HG03342 (cell line): Measurements from ENCODE around the gene AIRE.

Experiments
- ATAC-seq: cut with Tn5 transposase; IDR thresholded peaks from one replicate; pipeline ENCODE4 v1.9.1; 2021; ENCODE audit warnings: mild to moderate bottlenecking, moderate library complexity; ENCODE audit not compliant: unreplicated experiment

Gene AIRE

DNA sequence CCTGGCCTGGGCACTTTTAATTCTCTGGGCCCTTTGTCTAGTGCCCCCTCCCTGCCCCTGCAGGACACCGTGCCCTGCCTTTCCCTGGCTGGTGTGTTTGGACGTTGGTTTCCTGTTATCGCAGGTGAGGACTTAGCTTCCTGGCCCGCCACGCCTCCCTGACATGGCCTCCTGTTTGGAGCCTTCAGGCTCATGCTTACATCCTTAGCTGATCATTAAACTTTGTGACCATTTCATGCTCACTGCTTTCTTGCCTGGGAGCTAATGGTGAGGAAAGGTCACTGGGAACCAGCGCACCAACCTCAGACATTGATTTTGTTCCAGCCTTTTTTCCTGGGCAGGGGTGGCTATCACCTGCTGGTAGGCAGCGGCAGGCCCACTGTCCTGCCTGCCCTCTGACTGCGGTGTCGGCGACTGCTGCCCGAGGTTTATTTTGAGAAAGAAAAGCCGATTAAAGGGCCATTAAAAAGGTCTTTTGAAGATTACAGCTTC lies 17.9 kb downstream of the AIRE start:
- no peak for ATAC-seq

DNA sequence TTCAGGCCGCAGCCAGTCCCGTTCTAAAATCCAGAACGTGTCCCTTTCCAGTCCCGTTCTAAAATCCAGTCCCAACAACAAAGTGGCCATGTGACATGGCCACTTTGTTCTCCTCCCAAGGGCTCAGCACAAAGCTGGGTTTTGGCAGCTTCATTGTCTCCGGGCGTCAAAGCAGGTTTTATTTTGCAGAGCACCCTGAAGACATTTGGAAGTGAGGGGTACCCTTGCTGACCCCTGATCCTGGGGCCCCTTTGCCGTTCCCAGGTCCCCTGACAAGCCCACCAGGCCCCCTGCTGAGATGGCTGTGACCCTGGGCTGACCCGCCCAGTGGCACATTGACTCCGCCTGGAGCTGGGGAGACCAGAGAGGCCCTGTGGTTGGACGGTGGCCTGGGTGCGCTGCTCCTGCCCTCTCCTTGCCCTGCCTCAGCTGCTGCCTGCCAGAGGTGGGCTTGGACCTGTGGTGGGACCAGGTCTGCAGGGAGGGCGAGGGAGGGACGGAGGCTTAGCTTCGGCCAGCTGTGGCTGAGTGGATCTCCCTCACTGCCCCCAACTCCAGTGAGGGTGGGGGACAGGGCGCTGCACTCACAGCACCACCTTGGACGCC lies 18.4 kb downstream of the AIRE start:
- ATAC-seq, result no peak

DNA sequence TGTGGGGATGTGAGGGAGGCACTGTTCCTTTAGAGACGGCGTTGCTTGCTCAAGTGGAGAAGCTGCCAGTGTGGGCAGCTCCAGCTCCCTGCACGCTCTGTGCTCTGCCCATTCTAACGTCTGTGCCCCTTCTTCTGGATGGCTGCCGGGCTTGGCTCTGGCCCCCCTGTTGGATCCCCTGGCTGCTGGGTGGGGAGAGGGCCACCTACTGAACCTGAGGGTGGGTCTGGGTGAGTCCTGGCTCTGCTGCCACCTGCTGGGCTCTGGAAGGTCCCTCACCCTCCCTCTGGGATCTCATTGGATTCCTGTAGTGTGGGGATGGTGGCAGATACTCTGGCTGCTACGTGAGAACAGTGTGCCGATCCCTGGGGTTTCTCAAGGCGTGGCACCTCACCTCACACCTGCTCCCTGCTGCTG lies 19.2 kb downstream of the AIRE start:
- ATAC-seq, result no peak

DNA sequence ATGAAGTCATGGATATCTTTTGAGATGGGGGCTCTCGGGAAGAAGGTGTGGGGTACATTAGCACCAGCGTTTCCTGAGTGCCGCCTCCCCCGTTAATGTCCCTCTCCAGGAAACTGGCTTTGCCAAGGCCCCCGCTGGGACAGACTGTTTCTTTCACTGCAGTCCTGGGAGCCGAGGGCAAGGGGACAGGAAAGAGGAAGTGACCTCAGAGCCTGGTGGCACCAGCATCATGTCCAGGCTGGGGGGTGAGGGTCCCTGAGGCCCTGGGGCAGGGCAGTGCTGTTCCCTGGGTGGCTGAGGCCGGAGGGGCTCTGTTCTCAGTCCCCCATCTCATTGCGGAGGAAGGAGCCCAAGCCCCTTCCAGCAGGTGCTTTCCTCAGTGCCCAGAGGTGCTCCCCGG lies 20.0 kb downstream of the AIRE start:
- no peak for ATAC-seq

DNA sequence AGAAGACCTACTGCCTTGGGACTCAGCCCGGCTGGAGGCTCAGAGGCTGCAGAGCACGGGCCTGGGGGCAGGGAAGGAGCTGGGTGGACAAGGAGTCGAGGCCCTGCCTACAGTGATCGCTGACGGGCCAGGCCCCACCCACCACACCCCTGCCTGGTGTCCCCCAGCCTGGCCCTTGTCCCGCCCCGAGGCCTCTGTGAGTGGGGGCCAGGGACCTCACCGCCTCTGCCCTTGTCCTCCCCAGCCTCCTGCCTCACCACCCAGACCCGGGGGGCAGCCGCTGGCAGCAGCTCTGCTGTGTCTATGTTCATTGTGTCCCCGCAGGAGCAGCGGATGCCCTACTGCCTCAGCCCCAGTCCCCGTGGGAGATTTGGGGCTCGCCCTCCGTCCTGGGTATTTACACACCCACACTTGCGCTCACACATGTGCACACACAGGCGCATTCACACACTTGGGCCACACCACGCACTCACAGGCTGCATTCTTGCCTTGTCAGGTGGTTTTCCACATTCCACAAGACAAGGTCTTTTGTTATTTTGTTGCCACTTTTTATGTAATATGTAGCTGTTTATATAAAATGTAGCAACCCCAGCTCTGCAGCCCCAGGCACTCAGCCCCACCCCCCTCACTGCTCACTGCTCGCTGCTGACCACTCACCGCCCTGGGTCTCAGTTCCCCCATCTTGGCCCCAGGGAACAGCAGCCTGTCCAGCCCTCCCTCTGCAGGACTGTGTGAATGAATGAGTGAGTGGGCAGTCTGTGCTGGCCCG lies 21.4 kb downstream of the AIRE start:
- ATAC-seq, result no peak

DNA sequence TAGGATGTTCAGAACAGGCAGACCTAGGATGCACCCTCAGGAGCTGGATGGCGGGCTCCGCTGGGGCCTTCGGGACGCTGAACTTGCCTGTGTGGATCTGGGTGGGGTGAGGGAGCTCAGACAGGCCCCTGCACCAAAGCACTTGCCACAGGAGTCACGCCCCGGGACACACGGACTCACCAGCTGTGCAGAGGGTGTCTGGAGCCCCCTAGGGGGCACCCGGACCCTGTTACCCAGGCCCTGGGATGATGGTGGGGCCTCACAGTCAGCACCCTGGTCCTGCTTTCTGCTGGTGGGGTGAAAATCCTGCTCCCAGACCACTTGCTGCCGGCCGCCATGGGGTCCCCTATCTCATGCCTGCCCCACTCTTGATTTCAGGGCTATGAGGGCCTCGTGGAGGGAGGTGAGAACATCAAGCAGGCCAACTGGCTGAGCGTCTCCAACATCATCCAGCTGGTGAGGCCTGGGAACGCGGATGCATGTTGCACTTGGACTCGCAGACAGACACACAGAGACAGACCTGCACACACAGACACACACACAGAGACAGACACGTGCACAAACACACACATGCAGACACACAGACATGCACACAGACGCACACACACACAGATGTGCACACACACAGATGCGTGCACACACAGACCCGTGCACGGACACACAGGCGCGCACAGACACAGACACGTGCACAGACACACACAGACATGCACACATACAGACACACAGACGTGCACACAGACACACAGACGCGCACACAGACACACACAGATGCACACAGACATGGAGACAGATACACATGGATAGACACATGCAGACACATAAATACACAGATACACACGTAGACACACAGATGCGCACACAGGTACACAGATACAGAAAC lies 25.2 kb downstream of the AIRE start:
- no peak for ATAC-seq

DNA sequence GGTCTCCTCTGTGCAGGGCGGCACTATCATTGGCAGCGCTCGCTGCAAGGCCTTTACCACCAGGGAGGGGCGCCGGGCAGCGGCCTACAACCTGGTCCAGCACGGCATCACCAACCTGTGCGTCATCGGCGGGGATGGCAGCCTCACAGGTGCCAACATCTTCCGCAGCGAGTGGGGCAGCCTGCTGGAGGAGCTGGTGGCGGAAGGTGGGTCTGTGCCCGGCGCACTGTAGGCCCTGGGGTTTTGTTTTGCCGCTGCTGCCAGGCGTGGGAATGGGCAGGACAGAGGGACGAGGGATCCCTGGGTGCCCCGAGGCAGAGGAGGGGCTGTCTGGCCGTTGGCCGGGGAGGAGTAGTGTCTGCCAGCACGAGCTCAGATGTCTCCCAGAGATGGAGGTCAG lies 26.4 kb downstream of the AIRE start:
- no peak for ATAC-seq

DNA sequence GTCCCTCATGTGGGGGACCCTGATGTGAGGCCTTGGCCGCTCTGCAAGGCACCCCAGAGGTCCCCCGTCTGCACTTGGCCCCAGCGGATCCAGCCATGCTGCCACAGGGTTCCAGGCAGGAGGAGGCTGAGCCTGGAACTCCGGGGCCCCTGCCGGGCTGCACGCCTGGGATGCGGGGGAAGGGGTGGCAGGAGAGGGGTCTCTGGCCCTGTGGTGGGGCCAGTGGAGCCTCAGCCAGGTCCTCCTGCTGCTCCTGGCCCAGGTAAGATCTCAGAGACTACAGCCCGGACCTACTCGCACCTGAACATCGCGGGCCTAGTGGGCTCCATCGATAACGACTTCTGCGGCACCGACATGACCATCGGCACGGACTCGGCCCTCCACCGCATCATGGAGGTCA lies 27.0 kb downstream of the AIRE start:
- ATAC-seq, result no peak

DNA sequence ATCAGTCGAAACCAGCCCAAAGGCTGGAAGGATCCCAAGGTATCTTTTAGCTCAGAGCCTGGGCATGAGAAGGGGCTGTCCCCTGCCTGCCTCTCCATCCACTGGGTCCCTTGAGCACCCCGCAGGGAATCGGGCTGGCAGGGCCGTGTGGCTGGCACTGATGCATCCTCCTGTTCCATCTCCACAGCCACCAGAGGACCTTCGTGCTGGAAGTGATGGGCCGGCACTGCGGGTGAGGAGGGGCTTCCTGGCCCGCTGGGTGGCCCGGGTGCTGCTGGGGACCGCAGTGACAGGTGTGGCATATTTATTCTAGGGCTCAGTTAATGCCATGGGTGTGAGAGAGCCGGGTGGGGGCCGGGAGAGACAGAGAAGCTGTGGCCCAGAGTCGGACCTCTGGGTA lies 27.8 kb downstream of the AIRE start:
- no peak for ATAC-seq

DNA sequence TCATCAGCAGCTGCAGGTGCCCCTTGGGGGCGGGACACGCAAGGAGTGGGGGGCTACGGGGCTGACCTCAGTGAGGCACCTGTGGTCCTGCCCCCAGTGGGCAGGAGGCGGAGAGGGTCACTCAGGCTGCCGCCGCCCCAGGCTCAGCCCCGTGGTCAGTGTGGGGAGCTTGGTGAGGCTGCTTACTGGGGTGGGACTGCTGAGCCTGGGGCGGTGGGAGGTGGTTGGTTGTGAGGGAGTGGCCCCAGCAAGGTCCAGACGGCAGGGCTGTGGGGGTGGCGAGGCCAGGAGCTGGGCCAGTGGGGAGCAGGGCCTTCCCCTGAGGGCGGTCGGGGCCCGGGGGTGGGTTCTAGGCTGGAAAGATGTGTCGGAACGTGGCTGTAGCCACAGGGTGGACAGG lies 28.5 kb downstream of the AIRE start:
- no peak for ATAC-seq

DNA sequence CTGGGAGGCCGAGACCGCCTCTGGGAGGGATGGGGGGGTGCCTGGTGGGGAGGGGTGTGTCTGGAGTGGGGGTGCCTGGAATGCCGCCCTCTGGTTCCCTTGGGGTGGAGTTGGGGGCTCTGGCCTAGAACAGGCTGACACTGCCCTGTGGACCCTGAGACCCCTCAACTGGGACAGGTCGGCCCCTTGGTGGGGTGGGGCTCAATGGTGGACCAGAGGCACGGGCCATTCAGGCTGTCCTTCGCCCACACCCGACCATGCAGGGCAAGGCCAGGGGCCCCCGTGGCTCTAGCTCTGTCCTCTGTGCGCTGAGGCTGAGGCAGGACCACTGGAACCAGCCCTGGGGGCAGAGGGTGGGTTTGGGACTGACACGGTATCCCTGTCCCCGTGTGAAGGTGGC lies 28.9 kb downstream of the AIRE start:
- no peak for ATAC-seq

DNA sequence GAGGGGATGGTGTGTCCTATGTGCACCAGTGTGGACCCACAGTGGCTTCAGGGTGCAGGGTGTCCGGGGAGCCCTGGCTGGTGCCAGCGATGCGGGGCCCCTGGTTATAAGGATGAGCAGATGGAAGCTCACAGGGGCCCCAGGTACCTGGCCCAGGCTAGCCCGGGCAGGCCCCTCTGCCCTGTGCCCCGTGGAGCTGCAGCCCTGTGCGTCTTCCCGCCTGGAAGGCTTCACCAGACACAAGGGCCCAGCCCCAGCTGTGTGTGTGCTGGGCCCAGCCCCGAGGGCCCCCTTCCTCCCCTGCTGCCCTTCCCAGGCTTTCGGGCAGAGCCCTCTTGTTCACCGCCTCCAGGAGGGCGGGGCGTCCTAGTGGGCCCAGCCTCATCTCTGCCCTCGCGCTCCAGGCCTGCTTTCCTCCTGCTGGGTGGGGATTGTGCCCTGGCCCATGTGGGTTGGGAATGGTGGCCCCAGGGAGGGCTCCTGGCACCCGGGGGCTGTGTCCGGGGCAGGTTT lies 30.1 kb downstream of the AIRE start:
- ATAC-seq, result no peak

DNA sequence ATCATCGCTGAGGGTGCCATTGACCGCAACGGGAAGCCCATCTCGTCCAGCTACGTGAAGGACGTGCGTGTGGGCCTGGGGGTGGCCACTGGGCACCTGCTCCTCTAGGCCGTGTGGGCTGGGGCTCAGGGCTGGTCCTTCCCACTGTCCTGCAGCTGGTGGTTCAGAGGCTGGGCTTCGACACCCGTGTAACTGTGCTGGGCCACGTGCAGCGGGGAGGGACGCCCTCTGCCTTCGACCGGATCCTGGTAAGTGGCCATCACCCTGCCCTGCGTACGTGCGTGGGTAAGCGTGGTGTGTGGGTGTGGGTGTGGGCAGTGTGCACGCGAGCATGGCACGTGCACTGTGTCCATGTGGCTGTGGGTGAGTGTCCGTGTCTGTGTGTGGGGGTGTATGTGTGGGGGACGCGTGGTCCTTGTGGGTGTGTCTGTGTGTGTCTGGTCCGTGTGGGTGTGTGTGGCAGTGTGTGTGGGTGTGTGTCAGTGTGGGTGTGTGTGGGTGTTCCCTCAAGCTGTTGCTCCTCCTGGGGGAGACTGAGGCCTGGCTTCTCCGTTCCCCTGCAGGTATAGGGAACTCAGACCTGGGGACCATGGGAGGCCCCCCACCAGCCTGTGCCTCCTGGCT lies 30.7 kb downstream of the AIRE start:
- ATAC-seq, result no peak

DNA sequence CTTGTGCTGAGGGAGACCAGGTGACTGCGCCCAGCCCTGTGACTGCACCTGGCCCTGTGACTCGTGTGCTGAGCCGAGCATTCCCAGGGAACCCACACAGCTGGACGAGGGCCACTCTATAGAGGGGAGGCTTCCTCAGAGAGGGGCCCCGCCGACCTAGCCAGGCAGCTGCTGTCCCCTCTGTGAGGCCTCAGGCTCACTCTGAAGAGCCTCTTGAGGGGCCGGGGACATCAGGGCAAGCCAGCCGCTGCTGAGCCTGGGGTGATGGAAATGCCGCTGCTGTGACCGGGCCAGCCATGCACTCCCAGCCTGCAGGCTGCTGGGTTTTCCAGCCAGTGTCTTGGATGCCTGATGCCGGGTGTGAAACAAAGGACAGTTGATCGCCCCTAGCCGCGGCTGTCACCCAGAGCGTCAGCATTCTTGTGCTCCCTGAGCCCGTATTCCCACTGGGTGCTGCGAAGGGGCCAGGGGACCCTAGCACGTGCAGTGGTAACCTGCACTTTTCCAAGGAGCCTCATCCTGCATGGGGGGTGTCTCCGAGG lies 31.6 kb downstream of the AIRE start:
- no peak for ATAC-seq

DNA sequence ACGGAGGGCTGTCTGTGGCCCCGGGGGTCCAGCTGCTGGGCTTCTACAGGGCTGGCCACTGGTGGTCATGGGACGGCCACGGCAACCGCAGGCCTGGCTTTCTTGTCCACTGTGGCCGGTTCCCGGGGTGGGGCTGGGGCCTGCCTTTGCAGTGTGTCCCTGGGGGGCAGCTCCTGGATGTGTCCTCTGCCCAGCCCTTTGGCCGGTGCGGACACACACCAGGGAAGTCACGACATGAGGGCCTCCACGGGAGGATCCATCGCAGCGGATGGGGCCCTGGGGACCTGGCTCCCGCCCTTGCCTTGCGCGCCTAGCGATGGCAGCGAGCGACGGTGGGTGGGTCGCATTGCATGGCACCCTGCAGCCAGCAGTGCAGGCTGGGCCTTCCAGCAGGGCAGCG lies 32.2 kb downstream of the AIRE start:
- ATAC-seq, result no peak

DNA sequence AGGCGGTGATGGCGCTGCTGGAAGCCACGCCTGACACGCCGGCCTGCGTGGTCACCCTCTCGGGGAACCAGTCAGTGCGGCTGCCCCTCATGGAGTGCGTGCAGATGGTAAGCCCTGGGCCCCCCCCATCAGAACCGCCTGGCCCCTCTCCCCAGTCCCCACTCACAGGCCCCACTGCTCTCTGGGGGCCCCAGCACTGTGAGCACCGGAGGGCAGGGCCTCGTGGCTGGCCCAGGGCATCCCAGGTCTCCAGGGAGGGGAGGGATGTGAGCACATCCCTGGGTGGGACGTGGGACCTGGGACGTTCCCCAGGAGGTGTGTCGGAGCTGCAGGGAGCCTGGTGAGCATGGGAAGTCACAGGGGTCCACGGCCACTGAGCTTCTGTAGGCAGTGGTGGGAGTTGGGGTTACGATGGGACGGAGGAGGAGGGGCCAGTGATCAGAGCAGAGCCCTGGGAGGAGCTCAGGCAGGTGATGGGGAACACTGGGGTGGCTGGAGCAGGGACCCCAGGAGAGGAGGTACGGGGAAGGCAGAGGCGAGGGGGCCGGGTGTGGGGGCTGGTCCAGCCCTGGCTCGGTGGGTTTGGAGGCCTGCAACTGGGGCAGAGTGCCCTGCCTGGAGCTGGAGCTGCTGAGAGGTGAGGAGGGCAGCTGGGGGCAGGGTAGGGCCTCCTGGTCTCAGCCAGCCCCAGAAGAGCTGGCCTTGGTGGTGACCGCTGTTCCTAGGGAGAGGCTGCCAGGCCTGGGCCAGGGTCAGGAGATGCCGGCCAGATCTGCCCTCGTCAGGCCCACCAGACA lies 33.0 kb downstream of the AIRE start:
- no peak for ATAC-seq

DNA sequence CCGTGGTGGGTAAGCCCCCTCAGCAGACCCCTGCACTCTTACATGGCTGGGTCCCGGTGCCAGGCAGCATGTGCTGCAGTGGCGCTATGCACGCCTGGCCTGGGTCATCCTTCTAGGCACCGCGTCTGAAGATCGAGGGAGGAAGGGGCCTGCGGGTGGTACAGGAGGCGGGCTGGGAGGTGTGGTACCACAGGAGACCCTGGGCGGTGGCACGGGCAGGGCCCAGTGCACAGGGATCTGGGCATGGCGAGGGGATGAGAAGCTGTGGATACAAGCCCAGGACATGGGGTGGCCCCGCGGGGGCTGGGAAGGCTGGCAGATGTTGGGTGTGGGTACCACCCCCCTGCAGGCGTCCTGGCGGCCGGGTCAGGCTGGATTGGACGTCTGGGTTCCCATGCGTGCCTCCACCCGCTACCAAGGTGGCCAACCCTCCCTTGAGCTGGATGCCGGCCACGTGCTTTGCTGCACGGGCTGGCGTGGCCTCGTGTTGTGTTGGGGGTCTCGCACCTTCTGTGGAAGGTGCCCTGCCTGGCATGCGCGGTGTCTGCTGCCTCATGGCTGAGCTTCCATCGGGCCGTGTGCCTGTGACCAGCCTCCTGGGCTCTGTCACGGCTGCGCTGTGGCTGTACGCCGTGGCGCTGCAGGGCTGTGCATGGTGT lies 33.9 kb downstream of the AIRE start:
- ATAC-seq, result no peak

DNA sequence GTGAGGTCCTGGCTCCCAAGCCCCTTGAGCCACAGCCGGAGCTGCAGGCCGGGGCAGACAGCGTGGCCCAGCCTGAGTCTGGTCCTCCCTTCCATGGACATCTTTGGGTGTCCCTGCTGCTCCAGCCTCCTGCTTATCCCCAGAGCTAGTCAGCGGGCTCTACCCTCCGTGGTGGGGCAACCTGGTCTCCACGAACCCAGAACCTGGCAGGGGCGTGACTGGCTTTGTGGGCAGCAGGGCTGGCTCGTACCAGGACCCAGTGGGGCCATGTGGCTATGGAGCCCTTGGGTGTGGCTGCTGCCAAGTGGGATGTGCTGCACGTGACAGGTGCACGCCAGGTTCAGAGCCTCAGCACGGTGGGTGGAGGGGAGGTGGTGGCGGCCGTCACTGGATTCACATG lies 35.2 kb downstream of the AIRE start:
- ATAC-seq, result no peak

DNA sequence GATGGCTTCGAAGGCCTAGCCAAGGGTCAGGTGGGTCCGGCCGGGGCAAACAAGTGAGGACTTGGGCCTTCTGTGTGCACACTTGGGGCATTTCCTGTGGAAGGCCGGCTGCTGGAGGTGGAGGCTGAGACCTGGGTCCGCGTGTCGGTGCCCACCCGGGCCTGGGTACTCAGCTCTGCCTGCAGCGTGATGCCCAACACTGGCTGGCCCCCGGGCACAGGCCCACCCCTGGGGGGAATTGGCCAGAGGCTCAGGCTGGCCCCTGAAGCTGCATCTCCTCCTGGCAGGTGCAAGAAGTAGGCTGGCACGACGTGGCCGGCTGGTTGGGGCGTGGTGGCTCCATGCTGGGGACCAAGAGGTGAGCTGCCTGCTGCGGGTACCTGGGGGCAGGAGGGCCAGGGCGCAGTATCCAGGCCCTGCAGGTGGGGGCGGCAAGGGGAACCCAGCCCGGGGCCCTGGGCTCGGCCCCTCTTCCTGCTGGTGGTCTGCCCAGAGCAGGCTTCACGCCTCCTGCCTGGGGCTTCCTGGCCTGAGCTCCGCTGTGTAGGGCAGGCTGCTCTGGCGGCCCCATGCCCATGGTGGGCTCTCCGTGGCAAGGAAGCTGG lies 36.3 kb downstream of the AIRE start:
- no peak for ATAC-seq
